ENCODE data around the gene SOX13.

The SOX13 gene

DNA sequence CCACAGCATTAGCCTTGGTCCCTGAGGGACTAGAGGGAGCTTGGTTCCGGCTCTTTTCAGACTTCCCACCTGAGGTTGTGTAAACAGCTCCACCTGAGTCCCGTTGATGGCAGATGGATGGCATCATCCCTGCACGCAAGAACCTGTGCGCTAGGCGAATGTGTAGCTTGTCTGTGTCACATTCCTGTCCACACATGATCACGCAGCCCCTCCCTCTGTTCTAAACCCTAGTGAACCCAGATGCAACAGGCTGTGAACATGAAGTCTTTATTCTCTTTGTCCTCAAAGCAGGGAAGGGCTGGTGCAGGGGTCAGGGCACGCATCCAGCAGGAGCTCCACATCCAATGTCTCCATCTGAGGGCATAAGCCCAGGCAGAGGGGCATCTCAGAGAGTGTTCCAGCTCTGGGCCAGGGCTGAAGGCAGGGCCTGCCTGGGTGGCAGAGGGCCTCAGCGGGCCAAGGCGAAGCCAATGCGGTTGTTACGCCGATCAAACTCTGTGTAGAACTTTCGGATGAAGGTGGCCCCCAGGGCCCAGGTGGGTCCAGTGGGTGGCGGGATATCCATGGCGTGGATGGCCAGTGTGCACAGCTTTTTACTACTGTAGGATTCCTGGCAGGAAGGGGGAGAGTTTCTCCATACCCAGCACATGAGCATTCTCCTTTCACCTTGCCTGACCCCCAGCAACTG lies 81.8 kb downstream of the SOX13 start:
- no peak for DNase-seq

- DNase-seq = no peak
These were observed 83.0 kb downstream of the SOX13 start for GRCh38 chr1:204155881-204156280.

GRCh38 chr1:204157962-204158361 lies 85.0 kb downstream of the SOX13 start:
- DNase-seq = no peak

DNA sequence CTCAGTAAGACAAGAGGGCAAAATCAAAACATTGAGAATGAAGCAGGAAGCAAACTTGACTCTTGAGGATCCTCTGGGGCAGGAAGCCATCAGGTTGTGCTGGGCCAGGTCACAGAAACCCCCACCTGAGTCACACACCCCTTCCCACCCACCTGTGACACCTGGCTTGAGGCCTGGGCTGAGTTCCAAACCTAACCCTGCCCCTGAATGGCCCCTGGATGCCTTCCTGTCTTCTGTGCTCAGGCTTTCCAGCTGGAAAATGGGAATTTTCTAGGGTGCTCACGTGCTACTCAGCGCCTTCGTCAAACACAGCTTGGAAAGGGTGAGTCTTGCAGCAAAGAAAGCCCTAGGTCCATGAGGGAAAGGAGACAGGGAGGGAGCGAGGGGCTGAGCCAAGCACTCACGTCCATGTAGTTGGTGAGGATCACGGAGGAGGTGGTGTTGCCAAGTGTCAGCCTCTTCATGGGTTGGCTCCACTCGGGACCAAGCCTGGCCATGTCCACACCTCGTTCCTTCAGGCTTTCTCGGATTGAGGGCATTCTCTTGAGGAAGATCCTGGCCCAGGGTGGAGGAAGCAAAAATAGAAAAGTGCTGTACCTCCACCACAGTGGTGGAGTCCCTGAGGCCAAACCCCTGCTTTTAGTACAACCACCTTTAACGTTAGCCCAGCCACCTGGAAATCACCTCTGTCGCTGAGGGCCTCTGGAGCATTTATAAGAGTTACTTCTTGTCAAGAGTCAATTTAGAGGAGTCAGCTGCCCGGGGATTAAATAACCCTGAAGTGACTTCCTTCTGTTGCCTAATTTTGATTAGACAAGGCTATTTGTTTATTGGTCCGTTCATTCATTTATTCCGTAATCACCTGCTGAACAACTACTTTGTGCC lies 88.9 kb downstream of the SOX13 start:
- DNase-seq = no peak

- DNase-seq = peak; percentile 78
These were observed 89.7 kb downstream of the SOX13 start for GRCh38 chr1:204162494-204163074.

DNA sequence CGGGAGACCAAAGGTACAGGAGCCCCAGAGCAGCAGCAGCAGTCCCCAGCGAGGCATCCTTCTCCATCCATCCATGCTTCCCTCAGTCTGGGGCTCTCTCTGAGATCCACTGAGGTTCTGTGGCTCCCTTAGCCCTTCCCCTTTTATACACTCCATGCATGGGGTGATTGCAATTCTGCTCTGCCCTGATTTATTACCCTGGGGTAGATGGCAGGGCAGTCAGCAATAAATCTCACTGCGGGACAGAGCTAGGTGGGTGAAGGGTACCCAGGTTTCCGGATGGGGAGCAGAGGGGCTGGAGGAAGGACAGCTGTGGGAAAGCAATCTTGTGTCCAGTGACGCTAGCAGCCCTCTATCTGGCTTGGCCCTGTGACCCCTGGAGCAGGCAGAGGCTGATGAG lies 93.3 kb downstream of the SOX13 start, which contains the start of gene REN:
Gene REN (minus strand): TSS at position 119 of the 400 bp plus-strand sequence. CDS start 44 bp downstream, at position 75.
- DNase-seq = no peak

DNA sequence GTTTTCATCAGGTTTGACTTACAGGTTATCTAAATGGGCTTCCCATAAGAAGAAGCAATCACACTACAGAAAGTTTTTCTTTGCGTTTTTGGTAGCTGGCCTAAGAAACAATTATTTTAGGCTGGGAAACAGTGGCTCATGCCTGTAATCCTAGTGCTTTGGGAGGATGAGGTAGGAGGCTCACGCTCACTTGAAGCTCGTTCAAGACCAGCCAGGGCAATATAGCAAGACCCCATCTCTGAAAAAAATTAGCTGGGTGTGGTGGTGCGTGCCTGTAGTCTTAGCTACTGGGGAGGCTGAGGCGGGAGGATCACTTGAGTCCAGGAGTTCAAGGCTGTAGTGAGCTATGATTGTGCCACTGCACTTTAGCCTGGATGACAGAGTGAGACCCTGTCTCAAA lies 94.8 kb downstream of the SOX13 start:
- DNase-seq = no peak

- DNase-seq = no peak
These were observed 96.9 kb downstream of the SOX13 start for GRCh38 chr1:204169858-204170257.

DNA sequence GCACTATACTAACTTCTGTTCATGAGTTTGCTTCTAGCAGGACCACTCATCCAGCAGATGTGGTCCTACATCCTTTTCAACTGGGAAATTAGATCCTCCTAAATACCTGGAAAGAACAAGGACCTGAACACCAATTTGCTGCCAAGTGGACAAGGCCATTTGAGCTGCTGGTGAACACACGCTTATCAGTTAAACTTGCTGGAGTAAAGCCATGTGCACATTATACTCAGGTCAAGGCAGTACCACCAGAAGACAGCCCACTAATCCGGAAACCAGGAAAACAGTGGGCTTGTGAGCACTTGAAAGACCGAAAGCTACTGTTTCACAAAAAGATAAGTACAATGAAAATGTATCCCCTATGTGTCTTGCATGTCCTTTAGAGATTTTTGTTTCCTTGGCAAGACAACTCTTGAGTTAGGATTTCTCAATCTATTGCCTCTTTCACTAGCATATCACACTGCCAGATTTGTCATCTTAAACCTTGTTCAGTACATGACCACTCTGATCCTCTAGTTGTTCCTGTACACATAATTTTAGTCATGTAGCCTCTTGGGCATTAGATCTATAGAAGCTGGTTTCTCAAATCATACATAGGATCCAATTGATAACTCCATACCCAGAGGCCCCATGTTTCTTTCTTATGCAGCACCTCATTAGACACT lies 97.7 kb downstream of the SOX13 start:
- no peak for DNase-seq

- DNase-seq = no peak
These were observed 98.8 kb downstream of the SOX13 start for GRCh38 chr1:204171751-204172178.

GRCh38 chr1:204172404-204173029 lies 99.6 kb downstream of the SOX13 start:
- no peak for DNase-seq

DNA sequence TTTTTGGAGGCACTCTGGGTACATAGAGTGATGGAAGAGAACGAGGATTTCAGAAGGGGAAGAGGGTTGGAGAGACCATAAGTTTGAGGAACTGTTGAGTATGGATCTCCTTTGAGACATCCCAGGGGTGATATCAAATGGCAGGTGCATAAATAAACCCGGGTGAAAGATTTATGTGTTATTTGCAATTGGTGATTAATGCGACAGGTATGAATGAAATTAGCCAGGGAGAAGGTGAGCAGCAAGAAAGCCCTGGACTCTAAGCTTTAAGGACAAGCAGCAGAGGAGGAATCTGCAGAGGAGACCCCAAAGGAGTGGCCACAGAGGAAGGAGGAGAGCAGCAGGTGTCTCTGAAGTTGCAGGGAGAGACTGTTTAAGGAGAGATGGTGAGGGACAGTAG lies 102.0 kb downstream of the SOX13 start:
- no peak for DNase-seq

DNA sequence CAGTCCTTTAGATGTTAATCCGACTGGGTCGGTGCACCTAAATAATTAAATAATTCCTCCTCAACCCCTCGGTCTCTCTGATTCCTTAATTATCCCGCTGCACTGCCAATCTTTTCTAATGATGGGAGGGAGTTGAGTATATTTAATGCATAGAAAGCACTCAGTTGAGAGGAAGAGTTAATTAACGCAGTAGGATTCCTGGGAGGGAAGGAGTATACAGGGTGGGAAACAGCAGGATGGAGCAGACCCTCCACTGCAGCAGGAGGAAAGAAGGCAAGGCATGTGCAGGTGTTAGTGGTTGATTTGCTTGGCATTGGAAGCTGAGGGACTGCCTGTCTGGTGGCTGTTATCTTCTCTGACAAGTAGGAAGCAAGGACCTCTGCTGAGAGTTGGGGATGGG lies 103.1 kb downstream of the SOX13 start:
- DNase-seq = no peak

DNA sequence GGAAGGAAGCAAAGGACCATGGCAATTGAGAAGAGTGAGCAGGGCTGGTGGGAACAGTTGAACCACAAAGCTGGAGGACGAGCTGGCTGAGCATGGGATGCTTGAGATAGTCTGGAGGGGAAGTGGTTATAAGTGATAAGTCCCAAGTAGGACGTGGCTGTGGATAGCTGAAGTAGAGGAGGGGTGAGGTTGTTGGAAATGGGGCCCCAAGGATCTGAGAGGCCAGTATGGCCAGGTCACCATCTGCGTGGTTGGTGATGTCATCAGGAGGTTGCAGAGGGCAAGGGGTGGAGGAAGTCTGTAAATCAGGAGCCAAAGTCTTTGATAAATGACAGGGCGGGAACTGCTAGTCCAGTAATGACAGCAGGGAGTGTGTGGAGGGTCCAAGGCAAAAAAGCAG lies 104.2 kb downstream of the SOX13 start:
- no peak for DNase-seq
